Measurements from ENCODE around the gene PAPOLA. TPM values are rescaled to one million over a fixed set of nuclear protein-coding genes. Genes with fewer than 3 reads are reported as not detected.

Gene PAPOLA
- total RNA-seq, 1 donor from 2014 or later: 188 TPM

GRCh38 chr14:96578619-96579018 lies 76.4 kb downstream of the PAPOLA start:
- H3K4me3 ChIP-seq (ENCODE audit: insufficient read depth, low read depth, low read length): no peak overlapping the region
- no peaks in the 10 kb centered on the region for H3K79me2 ChIP-seq (ENCODE audit: insufficient read depth, low read length)
- H3K27ac ChIP-seq (ENCODE audit: low read depth, low read length): no peak overlapping the region
- TF ChIP-seq, protein P1, sequence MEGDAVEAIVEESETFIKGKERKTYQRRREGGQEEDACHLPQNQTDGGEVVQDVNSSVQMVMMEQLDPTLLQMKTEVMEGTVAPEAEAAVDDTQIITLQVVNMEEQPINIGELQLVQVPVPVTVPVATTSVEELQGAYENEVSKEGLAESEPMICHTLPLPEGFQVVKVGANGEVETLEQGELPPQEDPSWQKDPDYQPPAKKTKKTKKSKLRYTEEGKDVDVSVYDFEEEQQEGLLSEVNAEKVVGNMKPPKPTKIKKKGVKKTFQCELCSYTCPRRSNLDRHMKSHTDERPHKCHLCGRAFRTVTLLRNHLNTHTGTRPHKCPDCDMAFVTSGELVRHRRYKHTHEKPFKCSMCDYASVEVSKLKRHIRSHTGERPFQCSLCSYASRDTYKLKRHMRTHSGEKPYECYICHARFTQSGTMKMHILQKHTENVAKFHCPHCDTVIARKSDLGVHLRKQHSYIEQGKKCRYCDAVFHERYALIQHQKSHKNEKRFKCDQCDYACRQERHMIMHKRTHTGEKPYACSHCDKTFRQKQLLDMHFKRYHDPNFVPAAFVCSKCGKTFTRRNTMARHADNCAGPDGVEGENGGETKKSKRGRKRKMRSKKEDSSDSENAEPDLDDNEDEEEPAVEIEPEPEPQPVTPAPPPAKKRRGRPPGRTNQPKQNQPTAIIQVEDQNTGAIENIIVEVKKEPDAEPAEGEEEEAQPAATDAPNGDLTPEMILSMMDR (IDR thresholded peaks at IDR 0.05; ENCODE audit: insufficient read depth, low read depth, low read length): no peak
- no peak for TF ChIP-seq EZH2 (IDR thresholded peaks at IDR 0.05; ENCODE audit: insufficient read depth, low read length)
- H3K27me3 Mint-ChIP-seq (ENCODE audit: low read depth, unreplicated experiment): no peaks in the 10 kb centered on the region
- H3K9me3 ChIP-seq (ENCODE audit: insufficient read depth, low read depth, low read length): no peaks in the 10 kb centered on the region
- no peak overlapping the region for H3K4me3 Mint-ChIP-seq (ENCODE audit: unreplicated experiment)
- peaks cover 3% of the 10 kb centered on the region for H3K27me3 ChIP-seq (ENCODE audit: insufficient read depth, low read length)
- H3K9ac ChIP-seq (ENCODE audit: low read length): no peak overlapping the region
- no peak overlapping the region for H3K4me2 ChIP-seq (ENCODE audit: low read length)
- H3K27ac Mint-ChIP-seq (ENCODE audit: unreplicated experiment): no peak overlapping the region
- H3K4me1 Mint-ChIP-seq (ENCODE audit: low read depth, unreplicated experiment): peaks cover 14% of the 10 kb centered on the region
- H2AFZ ChIP-seq (ENCODE audit: low read depth, low read length): no peak overlapping the region
- FAIRE-seq: no peak
- DNase-seq (ENCODE audit: low read depth): no peak
- H3K36me3 Mint-ChIP-seq (ENCODE audit: low read depth, unreplicated experiment): no peaks in the 10 kb centered on the region
- H4K20me1 ChIP-seq (ENCODE audit: insufficient read depth, low read length): peaks cover 20% of the 10 kb centered on the region
- no peaks in the 10 kb centered on the region for H3K9me3 Mint-ChIP-seq (ENCODE audit: unreplicated experiment)
- peaks cover 13% of the 10 kb centered on the region for H3K4me1 ChIP-seq (ENCODE audit: insufficient read depth, low read length)
- no peaks in the 10 kb centered on the region for H3K36me3 ChIP-seq (ENCODE audit: insufficient read depth, low read length)

DNA sequence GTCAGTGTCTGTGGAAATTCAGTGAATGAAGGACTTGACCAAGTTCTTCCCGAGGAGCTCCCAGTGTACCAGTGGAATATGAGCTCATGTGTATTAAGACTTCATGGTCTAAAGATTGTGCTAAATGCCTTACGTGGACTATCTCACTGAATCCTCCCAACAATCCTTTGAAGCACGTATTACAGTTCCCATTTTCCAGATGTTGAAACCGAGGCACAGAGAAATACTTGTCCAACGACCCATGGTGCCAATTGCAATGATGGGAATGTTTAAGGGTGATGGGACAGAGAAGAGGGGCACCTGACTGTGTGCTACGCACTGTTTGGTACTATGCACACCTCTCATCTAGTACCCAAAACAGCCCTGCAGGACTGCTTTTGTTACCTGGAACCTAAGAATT lies 77.2 kb downstream of the PAPOLA start:
- DNase-seq (ENCODE audit: low read depth) (no peak), FAIRE-seq (no peak)
- H3K27ac Mint-ChIP-seq (ENCODE audit: unreplicated experiment): no peak overlapping the region
- Histone ChIP-seq H3K27ac (ENCODE audit: low read depth, low read length) (no peak overlapping the region), H3K9ac (ENCODE audit: low read length) (no peak overlapping the region), H3K79me2 (ENCODE audit: insufficient read depth, low read length) (no peaks in the 10 kb centered on the region), H3K27me3 (ENCODE audit: insufficient read depth, low read length) (peaks cover 3% of the 10 kb centered on the region), H2AFZ (ENCODE audit: low read depth, low read length) (no peak overlapping the region), H3K4me3 (ENCODE audit: insufficient read depth, low read depth, low read length) (no peak overlapping the region), H3K4me1 (ENCODE audit: insufficient read depth, low read length) (peaks cover 8% of the 10 kb centered on the region), H4K20me1 (ENCODE audit: insufficient read depth, low read length) (peaks cover 18% of the 10 kb centered on the region), H3K36me3 (ENCODE audit: insufficient read depth, low read length) (no peaks in the 10 kb centered on the region), H3K4me2 (ENCODE audit: low read length) (no peak overlapping the region), H3K9me3 (ENCODE audit: insufficient read depth, low read depth, low read length) (no peaks in the 10 kb centered on the region)
- H3K4me3 Mint-ChIP-seq (ENCODE audit: unreplicated experiment): no peak overlapping the region
- no peaks in the 10 kb centered on the region for H3K36me3 Mint-ChIP-seq (ENCODE audit: low read depth, unreplicated experiment)
- no peaks in the 10 kb centered on the region for H3K9me3 Mint-ChIP-seq (ENCODE audit: unreplicated experiment)
- peaks cover 9% of the 10 kb centered on the region for H3K4me1 Mint-ChIP-seq (ENCODE audit: low read depth, unreplicated experiment)
- peaks cover under 1% of the 10 kb centered on the region for H3K27me3 Mint-ChIP-seq (ENCODE audit: low read depth, unreplicated experiment)
- TF ChIP-seq EZH2 (IDR thresholded peaks at IDR 0.05; ENCODE audit: insufficient read depth, low read length): no peak

DNA sequence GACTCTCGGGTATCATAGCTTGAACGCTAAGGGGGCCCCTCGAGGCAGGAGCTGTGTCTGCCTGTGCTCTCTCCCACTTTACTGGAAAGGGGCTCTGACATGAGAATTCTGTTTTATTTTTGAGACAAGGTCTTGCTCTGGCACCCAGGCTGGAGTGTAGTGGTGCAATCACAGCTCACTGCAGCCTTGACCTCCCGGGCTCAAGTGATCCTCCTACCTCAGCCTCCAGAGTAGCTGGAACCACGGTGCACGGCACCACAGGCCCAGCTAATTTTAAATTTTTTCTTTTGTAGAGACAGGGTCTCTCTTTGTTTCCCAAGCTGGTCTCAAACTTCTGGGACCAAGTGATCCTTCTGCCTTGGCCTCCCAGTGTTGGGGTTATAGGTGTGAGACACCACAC lies 77.7 kb downstream of the PAPOLA start:
- H3K4me1 Mint-ChIP-seq (ENCODE audit: low read depth, unreplicated experiment): peaks cover 4% of the 10 kb centered on the region
- peaks cover 3% of the 10 kb centered on the region for H3K27me3 Mint-ChIP-seq (ENCODE audit: low read depth, unreplicated experiment)
- Histone ChIP-seq H3K27me3 (ENCODE audit: insufficient read depth, low read length) (peaks cover 6% of the 10 kb centered on the region), H4K20me1 (ENCODE audit: insufficient read depth, low read length) (peaks cover 13% of the 10 kb centered on the region), H3K4me2 (ENCODE audit: low read length) (no peak overlapping the region), H3K4me1 (ENCODE audit: insufficient read depth, low read length) (peaks cover 3% of the 10 kb centered on the region), H2AFZ (ENCODE audit: low read depth, low read length) (no peak overlapping the region), H3K27ac (ENCODE audit: low read depth, low read length) (no peak overlapping the region), H3K79me2 (ENCODE audit: insufficient read depth, low read length) (no peaks in the 10 kb centered on the region), H3K9ac (ENCODE audit: low read length) (no peak overlapping the region), H3K4me3 (ENCODE audit: insufficient read depth, low read depth, low read length) (no peak overlapping the region), H3K36me3 (ENCODE audit: insufficient read depth, low read length) (no peaks in the 10 kb centered on the region), H3K9me3 (ENCODE audit: insufficient read depth, low read depth, low read length) (no peaks in the 10 kb centered on the region)
- H3K4me3 Mint-ChIP-seq (ENCODE audit: unreplicated experiment): no peak overlapping the region
- no peaks in the 10 kb centered on the region for H3K36me3 Mint-ChIP-seq (ENCODE audit: low read depth, unreplicated experiment)
- no peak overlapping the region for H3K27ac Mint-ChIP-seq (ENCODE audit: unreplicated experiment)
- no peaks in the 10 kb centered on the region for H3K9me3 Mint-ChIP-seq (ENCODE audit: unreplicated experiment)
- TF ChIP-seq EZH2 (IDR thresholded peaks at IDR 0.05; ENCODE audit: insufficient read depth, low read length): no peak
- FAIRE-seq (no peak), DNase-seq (ENCODE audit: low read depth) (no peak)
